NT2/D1 (cell line): ENCODE data around the gene EGLN2.

Experiments
- SUZ12 ChIP-seq: IDR thresholded peaks from 2 replicates; pipeline ENCODE4 v1.6.1; 2011; ENCODE audit not compliant: insufficient read length, insufficient read depth; ENCODE audit errors: extremely low read depth
- YY1 ChIP-seq: IDR thresholded peaks from 2 replicates; pipeline ENCODE4 v1.6.1; 2011; ENCODE audit not compliant: insufficient read length, insufficient read depth
- ZNF274 ChIP-seq: IDR thresholded peaks from 2 replicates; pipeline ENCODE4 v1.6.1; 2011; ENCODE audit warnings: mild to moderate bottlenecking, low read depth, low read length

DNA sequence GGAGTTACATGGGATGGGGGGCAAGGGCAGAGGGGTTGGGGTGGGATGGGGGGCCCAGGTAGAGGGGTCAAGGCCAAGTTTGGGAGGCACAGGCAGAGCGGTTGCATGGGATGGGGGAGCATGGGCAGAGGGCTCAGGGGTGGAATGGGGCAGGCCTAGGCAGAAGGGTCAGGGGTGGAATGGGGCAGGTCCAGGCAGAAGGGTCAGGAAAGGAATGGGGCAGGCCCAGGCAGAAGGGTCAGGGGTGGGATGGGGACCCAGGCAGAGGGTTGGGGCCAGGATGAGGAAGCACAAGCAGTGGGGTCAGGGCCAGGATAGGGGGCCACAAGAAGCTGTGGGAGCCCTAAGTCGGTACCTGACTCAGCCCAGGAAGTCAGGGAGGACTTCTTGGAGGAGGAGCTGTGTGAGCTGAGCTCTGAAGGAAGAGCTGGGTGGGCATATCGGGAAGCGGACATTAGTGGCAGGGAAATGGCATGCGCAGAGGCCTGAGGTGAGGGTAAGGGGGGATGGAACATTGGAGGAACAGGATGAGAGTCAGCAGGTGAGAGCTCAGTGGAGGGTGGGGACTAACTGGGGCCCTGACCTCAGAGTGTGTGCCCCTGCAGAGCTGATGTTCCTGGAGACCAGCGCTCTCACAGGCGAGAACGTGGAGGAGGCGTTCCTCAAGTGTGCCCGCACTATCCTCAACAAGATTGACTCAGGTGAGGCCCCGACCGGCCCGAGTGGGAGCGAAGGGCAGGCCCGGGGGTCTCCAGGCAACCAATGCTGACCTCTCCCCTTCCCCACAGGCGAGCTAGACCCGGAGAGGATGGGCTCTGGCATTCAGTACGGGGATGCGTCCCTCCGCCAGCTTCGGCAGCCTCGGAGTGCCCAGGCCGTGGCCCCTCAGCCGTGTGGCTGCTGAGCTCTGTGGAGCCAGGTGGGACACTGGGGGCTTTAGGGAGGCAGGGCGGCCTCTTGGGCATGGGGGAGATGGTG is 12.6 kb upstream of the EGLN2 start:
- TF ChIP-seq ZNF274 (no peak), SUZ12 (no peak), YY1 (no peak)
